Mesothelial cell of epicardium (in vitro differentiated cells): ENCODE data around the gene CYP21A2. TPM values are rescaled to one million over a fixed set of nuclear protein-coding genes. Genes with fewer than 3 reads are reported as not detected.
A peak's percentile ranks its signal among the peaks of the same experiment; 100 is the strongest.

Source experiments
- DNase-seq, 2 experiments: peaks; one replicate each; pipeline ENCODE4 v3.0.0; 2021; ENCODE audit warnings: low spot score in 2 of 2; ENCODE audit not compliant: unreplicated experiment in 2 of 2
- H3K27ac Mint-ChIP-seq: 2 replicates; pipeline ENCODE4 v1.8.0; 2021; ENCODE audit warnings: mixed read lengths
- H3K27me3 Mint-ChIP-seq: 2 replicates; pipeline ENCODE4 v1.8.0; 2021; ENCODE audit warnings: low read depth, mixed read lengths
- H3K36me3 Mint-ChIP-seq: 2 replicates; pipeline ENCODE4 v1.8.0; 2021; ENCODE audit warnings: mixed read lengths
- H3K4me1 Mint-ChIP-seq: 2 replicates; pipeline ENCODE4 v1.8.0; 2021; ENCODE audit warnings: mixed read lengths
- H3K4me3 Mint-ChIP-seq: 2 replicates; pipeline ENCODE4 v1.8.0; 2021; ENCODE audit warnings: mild to moderate bottlenecking, moderate library complexity, mixed read lengths
- H3K9me3 Mint-ChIP-seq: 2 replicates; pipeline ENCODE4 v1.8.0; 2021; ENCODE audit warnings: mixed read lengths
- CTCF ChIP-seq: fragments of 200-600 bp; sonication (generic); IDR thresholded peaks from one replicate; pipeline ENCODE4 v1.5.0; 2021; ENCODE audit warnings: antibody characterized with exemption; ENCODE audit not compliant: unreplicated experiment
- total RNA-seq: library from RNA; stranded (reverse); gene quantifications from 3 replicates; pipeline ENCODE4 v1.2.1, GENCODE V29; 2021

CYP21A2 gene
- total RNA-seq, 1 donor from 2014 or later, result 0.58 TPM

- DNase-seq, result no peak
- H3K27ac Mint-ChIP-seq, result no peak overlapping the region
- H3K9me3 Mint-ChIP-seq, result no peaks in the 10 kb centered on the region
- peaks cover 16% of the 10 kb centered on the region for H3K4me1 Mint-ChIP-seq
- peaks cover 26% of the 10 kb centered on the region for H3K27me3 Mint-ChIP-seq
- H3K36me3 Mint-ChIP-seq, result no peaks in the 10 kb centered on the region
- no peak for TF ChIP-seq CTCF
- H3K4me3 Mint-ChIP-seq, result no peak overlapping the region
Observed at GRCh38 chr6:32085759-32086459, 47.7 kb downstream of the CYP21A2 start.

GRCh38 chr6:32086661-32087573 lies 48.7 kb downstream of the CYP21A2 start:
- no peak for TF ChIP-seq CTCF
- H3K4me1 Mint-ChIP-seq, result peaks cover 11% of the 10 kb centered on the region
- H3K36me3 Mint-ChIP-seq, result no peaks in the 10 kb centered on the region
- peaks cover 26% of the 10 kb centered on the region for H3K27me3 Mint-ChIP-seq
- DNase-seq, result no peak
- no peaks in the 10 kb centered on the region for H3K9me3 Mint-ChIP-seq
- H3K27ac Mint-ChIP-seq, result no peak overlapping the region
- no peak overlapping the region for H3K4me3 Mint-ChIP-seq

- DNase-seq, result peak; percentile 53 to 74
- Mint-ChIP-seq H3K9me3 (no peaks in the 10 kb centered on the region), H3K27ac (peak overlapping the region; percentile 34), H3K27me3 (peaks cover 26% of the 10 kb centered on the region), H3K36me3 (no peaks in the 10 kb centered on the region), H3K4me1 (peaks cover 20% of the 10 kb centered on the region), H3K4me3 (no peak overlapping the region)
- TF ChIP-seq CTCF, result no peak
Observed at GRCh38 chr6:32087574-32088486, 49.6 kb downstream of the CYP21A2 start.

GRCh38 chr6:32088487-32089049 lies 50.4 kb downstream of the CYP21A2 start:
- no peaks in the 10 kb centered on the region for H3K9me3 Mint-ChIP-seq
- peak overlapping the region; percentile 34 for H3K27ac Mint-ChIP-seq
- DNase-seq, result no peak
- peaks cover 26% of the 10 kb centered on the region for H3K27me3 Mint-ChIP-seq
- no peak overlapping the region for H3K4me3 Mint-ChIP-seq
- no peak for TF ChIP-seq CTCF
- H3K4me1 Mint-ChIP-seq, result peaks cover 28% of the 10 kb centered on the region
- no peaks in the 10 kb centered on the region for H3K36me3 Mint-ChIP-seq
